ENCODE measurements around the gene DYSF. TPM values are rescaled to one million over a fixed set of nuclear protein-coding genes. Genes with fewer than 3 reads are reported as not detected.

DYSF gene
- total and polyA plus RNA-seq, 2 donors (not counting 1 experiment from before 2014, with no cell fraction given): 0.17 to 0.43 TPM

GRCh38 chr2:71577209-71577608, 123.8 kb downstream of the DYSF start:
- no peak overlapping the region for H3K4me3 Mint-ChIP-seq
- POLR2A ChIA-PET: no interaction called here
- Histone ChIP-seq H3K4me2 (replicated peaks; ENCODE audit: low read depth, low read length, poor library complexity, severe bottlenecking) (no peak overlapping the region), H3K36me3 (replicated peaks in 1 of 2; ENCODE audit: control extremely low read depth in 1 of 2, control insufficient read depth in 1 of 2, extremely low read depth in 1 of 2, insufficient read depth in 2 of 2, low read length in 1 of 2) (no peaks in the 10 kb centered on the region), H2AFZ (ENCODE audit: insufficient read depth, low read depth, low read length, poor library complexity, severe bottlenecking) (no peak overlapping the region), H3K4me3 (ENCODE audit: control extremely low read depth in 1 of 5, extremely low read depth in 1 of 5, insufficient read depth in 1 of 5, low read depth in 2 of 5, low read length in 4 of 5) (no peak overlapping the region), H3K9ac (ENCODE audit: low read length) (no peak overlapping the region), H3K4me1 (ENCODE audit: control insufficient read depth in 2 of 2, insufficient read depth in 2 of 2, low read length in 2 of 2) (no peaks in the 10 kb centered on the region), H3K79me2 (ENCODE audit: control insufficient read depth, insufficient read depth, low read length) (no peaks in the 10 kb centered on the region), H3K9me3 (ENCODE audit: control extremely low read depth in 1 of 3, control insufficient read depth in 2 of 3, insufficient read depth in 1 of 3, low read length in 2 of 3) (peaks cover 0 to 6% (median 0%) of the 10 kb centered on the region in 3 donors), H4K20me1 (ENCODE audit: control insufficient read depth, insufficient read depth, low read length, poor library complexity, severe bottlenecking) (no peaks in the 10 kb centered on the region), H3K27ac (ENCODE audit: low read length in 2 of 2) (no peak overlapping the region), H3K27me3 (replicated peaks in 1 of 4; ENCODE audit: control extremely low read depth in 1 of 4, control insufficient read depth in 3 of 4, insufficient read depth in 4 of 4, low read length in 3 of 4) (no peaks in the 10 kb centered on the region)
- WGBS (ENCODE audit: insufficient coverage): 84% methylated on average over 3 of the region's 3 CpGs
- no peaks in the 10 kb centered on the region for H3K4me1 Mint-ChIP-seq
- H3K9me3 Mint-ChIP-seq (ENCODE audit: insufficient read depth): no peaks in the 10 kb centered on the region
- no peak overlapping the region for H3K27ac Mint-ChIP-seq
- CTCF ChIA-PET: no interaction called here
- ATAC-seq (ENCODE audit: low read depth) (no peak), DNase-seq (no peak)
- intact Hi-C loops (cut with micrococcal nuclease): no loop called here
- H3K27me3 Mint-ChIP-seq: no peaks in the 10 kb centered on the region
- TF ChIP-seq CTCF (IDR thresholded peaks at IDR 0.05) (no peak), EZH2 (IDR thresholded peaks at IDR 0.05; ENCODE audit: borderline replicate concordance, insufficient read depth, low read depth, low read length, poor library complexity, severe bottlenecking) (no peak)

- TF ChIP-seq CTCF (IDR thresholded peaks at IDR 0.05): no peak
- no peak for TF ChIP-seq EZH2 (IDR thresholded peaks at IDR 0.05; ENCODE audit: borderline replicate concordance, insufficient read depth, low read depth, low read length, poor library complexity, severe bottlenecking)
- no peaks in the 10 kb centered on the region for H3K9me3 ChIP-seq (ENCODE audit: control extremely low read depth in 1 of 3, control insufficient read depth in 2 of 3, insufficient read depth in 1 of 3, low read length in 2 of 3)
- Mint-ChIP-seq H3K4me1 (no peaks in the 10 kb centered on the region), H3K4me3 (no peak overlapping the region), H3K9me3 (ENCODE audit: insufficient read depth) (no peaks in the 10 kb centered on the region), H3K27ac (no peak overlapping the region), H3K27me3 (peaks cover 4% of the 10 kb centered on the region)
- no peak overlapping the region for H3K4me2 ChIP-seq (replicated peaks; ENCODE audit: low read depth, low read length, poor library complexity, severe bottlenecking)
- DNase-seq: no peak
- no peaks in the 10 kb centered on the region for H4K20me1 ChIP-seq (ENCODE audit: control insufficient read depth, insufficient read depth, low read length, poor library complexity, severe bottlenecking)
- H3K27ac ChIP-seq (ENCODE audit: low read length in 2 of 2): no peak overlapping the region
- CTCF ChIA-PET: no interaction called here
- H3K4me1 ChIP-seq (ENCODE audit: control insufficient read depth in 2 of 2, insufficient read depth in 2 of 2, low read length in 2 of 2): no peaks in the 10 kb centered on the region
- POLR2A ChIA-PET: no interaction called here
- no peak overlapping the region for H3K4me3 ChIP-seq (ENCODE audit: control extremely low read depth in 1 of 5, extremely low read depth in 1 of 5, insufficient read depth in 1 of 5, low read depth in 2 of 5, low read length in 4 of 5)
- H2AFZ ChIP-seq (ENCODE audit: insufficient read depth, low read depth, low read length, poor library complexity, severe bottlenecking): no peak overlapping the region
- no peaks in the 10 kb centered on the region for H3K36me3 ChIP-seq (replicated peaks in 1 of 2; ENCODE audit: control extremely low read depth in 1 of 2, control insufficient read depth in 1 of 2, extremely low read depth in 1 of 2, insufficient read depth in 2 of 2, low read length in 1 of 2)
- ATAC-seq (ENCODE audit: low read depth): no peak
- WGBS (ENCODE audit: insufficient coverage): 88% methylated on average over 16 of the region's 20 CpGs
- intact Hi-C loops (cut with micrococcal nuclease): no loop called here
- H3K79me2 ChIP-seq (ENCODE audit: control insufficient read depth, insufficient read depth, low read length): no peaks in the 10 kb centered on the region
- H3K9ac ChIP-seq (ENCODE audit: low read length): no peak overlapping the region
- H3K27me3 ChIP-seq (replicated peaks in 1 of 4; ENCODE audit: control extremely low read depth in 1 of 4, control insufficient read depth in 3 of 4, insufficient read depth in 4 of 4, low read length in 3 of 4): no peaks in the 10 kb centered on the region
Measured at GRCh38 chr2:71578767-71579342, 125.5 kb downstream of the DYSF start.

Data from B cell (primary cell).